Measurements from ENCODE around the gene CDYL.

- TF ChIP-seq CTCF (IDR thresholded peaks at IDR 0.05) (no peak), POLR2A (IDR thresholded peaks at IDR 0.05) (no peak), POLR2AphosphoS5 (IDR thresholded peaks at IDR 0.05) (no peak), EP300 (IDR thresholded peaks at IDR 0.05) (no peak)
Measured at GRCh38 chr6:4777394-4777935, 1.3 kb downstream of the CDYL start.

Measured in suprapubic skin (tissue), 4 donors.